K562 (cell line): Measurements from ENCODE around the gene SLC25A10. TPM values are rescaled to one million over a fixed set of nuclear protein-coding genes. Genes with fewer than 3 reads are reported as not detected.
A peak's percentile ranks its signal among the peaks of the same experiment; 100 is the strongest.

Source experiments
- CBX2 ChIP-seq: fragments of 200-600 bp; sonication (generic); IDR thresholded peaks from one replicate; pipeline ENCODE4 v1.6.1; 2012; ENCODE audit warnings: mild to moderate bottlenecking, low read length, inconsistent platforms; ENCODE audit not compliant: insufficient read depth, poor library complexity, severe bottlenecking
- CREB3L1 ChIP-seq: fragments of 450-650 bp; IDR thresholded peaks from 2 replicates; pipeline ENCODE4 v1.6.1; 2014; ENCODE audit warnings: low read depth, mild to moderate bottlenecking, moderate library complexity, borderline replicate concordance
- CREBBP ChIP-seq: IDR thresholded peaks from one replicate; pipeline ENCODE4 v1.6.1; 2012; ENCODE audit warnings: low read depth, mild to moderate bottlenecking, control low read depth, inconsistent platforms, low read length
- DIDO1 ChIP-seq: fragments of 450-650 bp; IDR thresholded peaks from 2 replicates; pipeline ENCODE4 v1.6.1; 2016; ENCODE audit warnings: low read depth, missing biosample characterization, missing genetic modification characterization
- E2F1 ChIP-seq: sonication (generic); formaldehyde crosslinking; IDR thresholded peaks from 2 replicates; pipeline ENCODE4 v1.8.1; 2023; ENCODE audit warnings: mild to moderate bottlenecking, missing genetic modification reagents, moderate library complexity
- HDAC6 ChIP-seq: IDR thresholded peaks from 2 replicates; pipeline ENCODE4 v1.6.1; 2012; ENCODE audit warnings: low read depth, mild to moderate bottlenecking, control low read depth, inconsistent platforms, low read length, moderate library complexity
- HDAC8 ChIP-seq: fragments of 450-650 bp; IDR thresholded peaks from 2 replicates; pipeline ENCODE4 v1.6.1; 2016; ENCODE audit warnings: mild to moderate bottlenecking, missing genetic modification characterization, moderate library complexity, missing compliant biosample characterization
- HEY1 ChIP-seq: fragments of 250-450 bp; sonication (Bioruptor Pico); IDR thresholded peaks from 2 replicates; pipeline ENCODE4 v1.5.0; 2020; ENCODE audit warnings: mild to moderate bottlenecking, moderate library complexity, borderline replicate concordance
- HLTF ChIP-seq: fragments of 450-650 bp; IDR thresholded peaks from 2 replicates; pipeline ENCODE4 v1.6.1; 2016
- HNRNPLL ChIP-seq: fragments of 200-400 bp; formaldehyde crosslinking; IDR thresholded peaks from 2 replicates; pipeline ENCODE4 v1.6.1; 2017; ENCODE audit warnings: low read length, low read depth, mild to moderate bottlenecking; ENCODE audit not compliant: poor library complexity, severe bottlenecking
- KLF13 ChIP-seq: fragments of 450-650 bp; IDR thresholded peaks from 2 replicates; pipeline ENCODE4 v1.6.1; 2016; ENCODE audit warnings: missing genetic modification characterization, low read depth, mild to moderate bottlenecking, missing compliant biosample characterization, moderate library complexity, borderline replicate concordance
- NFATC3 ChIP-seq: fragments of 450-650 bp; IDR thresholded peaks from 2 replicates; pipeline ENCODE4 v1.6.1; 2017; ENCODE audit warnings: mild to moderate bottlenecking
- NFE2 ChIP-seq: IDR thresholded peaks from 2 replicates; pipeline ENCODE4 v1.6.1; 2014; ENCODE audit warnings: antibody characterized with exemption, low read depth
- RBFOX2 ChIP-seq: fragments of 200-400 bp; formaldehyde crosslinking; IDR thresholded peaks from 2 replicates; pipeline ENCODE4 v1.6.1; 2017; ENCODE audit warnings: low read depth, mild to moderate bottlenecking, low read length, moderate library complexity
- RHOXF2B ChIP-seq: fragments of 250-450 bp; sonication (Bioruptor Pico); conservative IDR thresholded peaks from 2 replicates; pipeline ENCODE4 v1.5.1; 2021
- SMARCC2 ChIP-seq: fragments of 450-650 bp; IDR thresholded peaks from 2 replicates; pipeline ENCODE4 v1.6.1; 2017; ENCODE audit warnings: antibody characterized with exemption, moderate library complexity, mild to moderate bottlenecking, low read depth
- ZNF224 ChIP-seq: sonication (generic); formaldehyde crosslinking; IDR thresholded peaks from 2 replicates; pipeline ENCODE4 v1.8.0; 2022; ENCODE audit warnings: mild to moderate bottlenecking, missing genetic modification reagents
- ZNF263 ChIP-seq: sonication (generic); formaldehyde crosslinking; IDR thresholded peaks from 2 replicates; pipeline ENCODE4 v1.8.0; 2022; ENCODE audit warnings: mild to moderate bottlenecking, missing genetic modification reagents, borderline replicate concordance
- ZNF316 ChIP-seq: fragments of 450-650 bp; IDR thresholded peaks from 2 replicates; pipeline ENCODE4 v1.6.1; 2016
- ZNF408 ChIP-seq: fragments of 250-450 bp; sonication (Bioruptor Pico); IDR thresholded peaks from 2 replicates; pipeline ENCODE4 v1.4.0; 2020; ENCODE audit warnings: low read depth, mild to moderate bottlenecking, moderate library complexity
- ZNF507 ChIP-seq: conservative IDR thresholded peaks from 2 replicates; pipeline ENCODE4 v1.6.1; 2017; ENCODE audit warnings: missing genetic modification characterization, missing compliant biosample characterization
- polyA plus RNA-seq, 8 experiments: library from polyadenylated mRNA; depleted of rRNA in 4 of 8; stranded (reverse) in 5 of 8; unstranded in 3 of 8; fragments of >200 nt; fragmentation: Nextera tagmentation in 2 of 8; fragmentation: Illumina TruSeq in 1 of 8; extraction: Ambion mirVana in 2 of 8; extraction: Trizol in 1 of 8; gene quantifications; 2 replicates each; pipeline versions ENCODE4 v1.2.1 to v1.2.3, GENCODE V29; 2011 to 2014; ENCODE audit warnings: inconsistent platforms in 1 of 8, missing spikeins in 1 of 8
- total RNA-seq, 7 experiments: library from RNA; depleted of rRNA in 6 of 7; stranded (reverse); fragments of >200 nt in 6 of 7; fragmentation: Illumina TruSeq in 2 of 7; extraction: Trizol in 2 of 7; gene quantifications; 2 replicates each; pipeline versions ENCODE4 v1.2.1 to v1.2.3, GENCODE V29; 2011 to 2021; ENCODE audit warnings: low replicate concordance in 1 of 7
- TF ChIP-seq, protein P1 (sequence below): fragments of 450-650 bp; IDR thresholded peaks from 2 replicates; pipeline ENCODE4 v1.6.1; 2017; ENCODE audit warnings: antibody characterized with exemption
- TF ChIP-seq, protein P2 (sequence below): fragments of 250-450 bp; sonication (Bioruptor Pico); IDR thresholded peaks from 2 replicates; pipeline ENCODE4 v1.8.0; 2022; ENCODE audit warnings: moderate library complexity, mild to moderate bottlenecking, inconsistent platforms

SLC25A10 gene
- total and polyA plus RNA-seq, 9 of the 15 experiments (the other 6 are each of a cell fraction or from before 2014, with no cell fraction given) = 0.10 to 85.6 (median 34.3) TPM

DNA sequence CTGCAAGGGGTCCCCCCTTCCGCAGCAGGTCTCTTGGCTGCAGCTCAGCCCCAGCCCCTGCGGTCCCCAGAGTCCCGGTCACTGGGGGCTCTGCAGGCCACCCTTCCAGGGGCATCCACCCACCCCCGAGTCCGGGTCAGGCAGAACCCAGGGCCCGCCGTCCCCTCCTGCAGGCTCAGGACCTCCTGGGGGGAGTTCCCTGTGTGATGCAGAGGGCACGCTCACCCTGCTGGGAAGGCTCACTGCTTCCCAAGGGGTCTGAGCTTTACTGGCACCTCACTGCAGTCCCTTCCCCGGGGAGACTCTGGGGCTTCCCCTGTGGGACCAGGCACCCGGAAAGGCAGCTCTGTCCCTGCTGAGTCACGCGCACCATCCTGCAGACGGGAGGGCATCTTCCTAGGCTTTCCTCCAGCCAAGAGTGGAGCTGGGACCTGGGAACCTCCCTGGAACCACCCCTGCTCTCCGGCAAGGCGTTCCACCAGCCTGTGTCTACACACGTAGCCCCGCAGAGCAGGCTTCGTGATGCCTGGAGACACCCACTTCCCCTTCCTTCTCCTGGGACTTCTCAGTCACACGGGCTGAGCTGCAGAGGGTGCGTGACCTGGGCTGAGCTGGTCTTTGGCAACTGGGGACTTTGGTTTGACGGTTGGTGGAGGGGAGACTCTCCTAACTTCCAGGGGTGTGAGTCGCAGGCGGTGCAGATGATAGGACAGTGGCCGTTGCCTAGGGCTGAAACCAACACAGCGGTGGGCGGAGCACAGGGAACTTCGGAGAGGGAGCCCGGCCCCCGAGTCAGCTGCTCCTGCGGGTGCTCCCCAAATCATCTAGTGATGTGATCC is 23.4 kb downstream of the SLC25A10 start (continued):
- TF ChIP-seq HDAC8 (no peak), RBFOX2 (peak; percentile 34; the same call in 1 of the 2 replicates), NFATC3 (no peak), ZNF507 (tag) (no peak), NFE2 (peak; percentile 74), ZNF224 (CRISPR knock-in tag) (no peak), DIDO1 (no peak), HLTF (no peak), CBX2 (no peak), ZNF263 (CRISPR knock-in tag) (peak; percentile 99), RHOXF2B (CRISPR knock-in tag) (no peak), SMARCC2 (no peak), HEY1 (CRISPR knock-in tag) (no peak), CREB3L1 (no peak), ZNF316 (peak; percentile 50), HDAC6 (no peak), E2F1 (CRISPR knock-in tag) (no peak), KLF13 (tag) (no peak), CREBBP (no peak), HNRNPLL (no peak), ZNF408 (CRISPR knock-in tag) (no peak)
- TF ChIP-seq, protein P1, sequence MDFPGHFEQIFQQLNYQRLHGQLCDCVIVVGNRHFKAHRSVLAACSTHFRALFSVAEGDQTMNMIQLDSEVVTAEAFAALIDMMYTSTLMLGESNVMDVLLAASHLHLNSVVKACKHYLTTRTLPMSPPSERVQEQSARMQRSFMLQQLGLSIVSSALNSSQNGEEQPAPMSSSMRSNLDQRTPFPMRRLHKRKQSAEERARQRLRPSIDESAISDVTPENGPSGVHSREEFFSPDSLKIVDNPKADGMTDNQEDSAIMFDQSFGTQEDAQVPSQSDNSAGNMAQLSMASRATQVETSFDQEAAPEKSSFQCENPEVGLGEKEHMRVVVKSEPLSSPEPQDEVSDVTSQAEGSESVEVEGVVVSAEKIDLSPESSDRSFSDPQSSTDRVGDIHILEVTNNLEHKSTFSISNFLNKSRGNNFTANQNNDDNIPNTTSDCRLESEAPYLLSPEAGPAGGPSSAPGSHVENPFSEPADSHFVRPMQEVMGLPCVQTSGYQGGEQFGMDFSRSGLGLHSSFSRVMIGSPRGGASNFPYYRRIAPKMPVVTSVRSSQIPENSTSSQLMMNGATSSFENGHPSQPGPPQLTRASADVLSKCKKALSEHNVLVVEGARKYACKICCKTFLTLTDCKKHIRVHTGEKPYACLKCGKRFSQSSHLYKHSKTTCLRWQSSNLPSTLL = no peak
- TF ChIP-seq, protein P2, sequence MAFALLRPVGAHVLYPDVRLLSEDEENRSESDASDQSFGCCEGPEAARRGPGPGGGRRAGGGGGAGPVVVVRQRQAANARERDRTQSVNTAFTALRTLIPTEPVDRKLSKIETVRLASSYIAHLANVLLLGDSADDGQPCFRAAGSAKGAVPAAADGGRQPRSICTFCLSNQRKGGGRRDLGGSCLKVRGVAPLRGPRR (CRISPR knock-in tag) = no peak
